K562 (cell line): ENCODE data around the gene ZBTB43. TPM values are rescaled to one million over a fixed set of nuclear protein-coding genes. Genes with fewer than 3 reads are reported as not detected.

Source experiments
- ARNT ChIP-seq, 2 experiments: fragments of 450-650 bp; IDR thresholded peaks; 2 replicates each; pipeline ENCODE4 v1.6.1; 2016; ENCODE audit warnings: mild to moderate bottlenecking in 1 of 2
- E2F3 ChIP-seq: fragments of 250-450 bp; sonication (Bioruptor Pico); IDR thresholded peaks from 2 replicates; pipeline ENCODE4 v1.4.0; 2020; ENCODE audit warnings: mild to moderate bottlenecking
- ELF1 ChIP-seq: fragments of 200-800 bp; sonication (Bioruptor generic); IDR thresholded peaks from 2 replicates; pipeline ENCODE4 v1.6.1; 2016; ENCODE audit warnings: missing genetic modification characterization, missing compliant biosample characterization
- HCFC1 ChIP-seq: IDR thresholded peaks from 2 replicates; pipeline ENCODE4 v1.6.1; 2012; ENCODE audit warnings: low read depth, low read length, improper control_type of control experiment
- HDAC2 ChIP-seq: fragments of 450-650 bp; IDR thresholded peaks from 2 replicates; pipeline ENCODE4 v1.6.1; 2016; ENCODE audit warnings: mild to moderate bottlenecking
- HMGN3 ChIP-seq: IDR thresholded peaks from 2 replicates; pipeline ENCODE4 v1.6.1; 2011; ENCODE audit warnings: borderline replicate concordance, low read depth, mild to moderate bottlenecking, mixed read lengths, low read length; ENCODE audit not compliant: insufficient read length; ENCODE audit errors: extremely low read depth
- MTA3 ChIP-seq: fragments of 450-650 bp; formaldehyde crosslinking; IDR thresholded peaks from 2 replicates; pipeline ENCODE4 v1.6.1; 2017; ENCODE audit warnings: mild to moderate bottlenecking, borderline replicate concordance
- POLR2B ChIP-seq: fragments of 450-650 bp; IDR thresholded peaks from 2 replicates; pipeline ENCODE4 v1.6.1; 2018; ENCODE audit warnings: low read depth; ENCODE audit not compliant: partially characterized antibody
- VEZF1 ChIP-seq: fragments of 200-800 bp; sonication (Bioruptor generic); IDR thresholded peaks from 2 replicates; pipeline ENCODE4 v1.6.1; 2017; ENCODE audit warnings: missing genetic modification characterization, missing compliant biosample characterization
- XRCC5 ChIP-seq: fragments of 200-400 bp; formaldehyde crosslinking; IDR thresholded peaks from 2 replicates; pipeline ENCODE4 v1.6.1; 2017; ENCODE audit warnings: low read depth, mild to moderate bottlenecking, low read length
- ZBTB7A ChIP-seq: IDR thresholded peaks from 2 replicates; pipeline ENCODE4 v1.6.1; 2011; ENCODE audit warnings: low read depth, mild to moderate bottlenecking, low read length, moderate library complexity, borderline replicate concordance; ENCODE audit not compliant: control insufficient read depth
- ZFP36 ChIP-seq: fragments of 150-350 bp; IDR thresholded peaks from 2 replicates; pipeline ENCODE4 v1.6.1; 2018; ENCODE audit warnings: low read length, low read depth; ENCODE audit not compliant: partially characterized antibody
- ZNF12 ChIP-seq: sonication (generic); formaldehyde crosslinking; IDR thresholded peaks from 2 replicates; pipeline ENCODE4 v1.4.0; 2020; ENCODE audit warnings: mild to moderate bottlenecking, missing genetic modification reagents
- ZNF197 ChIP-seq: fragments of 200-800 bp; sonication (Bioruptor generic); IDR thresholded peaks from 2 replicates; pipeline ENCODE4 v1.6.1; 2016; ENCODE audit warnings: low read depth, missing genetic modification characterization, missing compliant biosample characterization
- polyA plus RNA-seq, 8 experiments: library from polyadenylated mRNA; depleted of rRNA in 4 of 8; stranded (reverse) in 5 of 8; unstranded in 3 of 8; fragments of >200 nt; fragmentation: Nextera tagmentation in 2 of 8; fragmentation: Illumina TruSeq in 1 of 8; extraction: Ambion mirVana in 2 of 8; extraction: Trizol in 1 of 8; gene quantifications; 2 replicates each; pipeline versions ENCODE4 v1.2.1 to v1.2.3, GENCODE V29; 2011 to 2014; ENCODE audit warnings: inconsistent platforms in 1 of 8, missing spikeins in 1 of 8
- total RNA-seq, 7 experiments: library from RNA; depleted of rRNA in 6 of 7; stranded (reverse); fragments of >200 nt in 6 of 7; fragmentation: Illumina TruSeq in 2 of 7; extraction: Trizol in 2 of 7; gene quantifications; 2 replicates each; pipeline versions ENCODE4 v1.2.1 to v1.2.3, GENCODE V29; 2011 to 2021; ENCODE audit warnings: low replicate concordance in 1 of 7
- TF ChIP-seq, protein P1 (sequence below): fragments of 250-450 bp; sonication (Bioruptor Pico); IDR thresholded peaks from 2 replicates; pipeline ENCODE4 v1.8.0; 2022; ENCODE audit warnings: inconsistent platforms, mild to moderate bottlenecking, moderate library complexity, borderline replicate concordance
- TF ChIP-seq, protein P2 (sequence below): fragments of 450-650 bp; IDR thresholded peaks from 2 replicates; pipeline ENCODE4 v1.7.1; 2018; ENCODE audit warnings: mild to moderate bottlenecking, low read depth; ENCODE audit not compliant: partially characterized antibody

Gene ZBTB43
- total and polyA plus RNA-seq, 9 of the 15 experiments (the other 6 are each of a cell fraction or from before 2014, with no cell fraction given), result 3.9 to 17.2 (median 9.1) TPM

GRCh38 chr9:126860077-126860756, 55.4 kb downstream of the ZBTB43 start, which contains the start of gene ZBTB34 (continued):
- TF ChIP-seq ZNF12 (CRISPR knock-in tag) (no peak), HDAC2 (no peak), VEZF1 (CRISPR knock-in tag) (peak; percentile 97), ZNF197 (peak; percentile 67; the same call in 1 of the 2 replicates), ELF1 (tag) (peak; percentile 84), ARNT (IDR thresholded peaks at IDR 0.05) (no peak), POLR2B (peak; percentile 48), XRCC5 (0 out of 2 replicates have a peak, but pooled peaks have one; percentile 26), ZBTB7A (peak; percentile 100), ZFP36 (no peak), E2F3 (CRISPR knock-in tag) (peak; percentile 61; the same call in 1 of the 2 replicates), HMGN3 (peak; percentile 26), MTA3 (peak; percentile 61; the same call in 1 of the 2 replicates), HCFC1 (0 out of 2 replicates have a peak, but pooled peaks have one; percentile 42)
- TF ChIP-seq, protein P1, sequence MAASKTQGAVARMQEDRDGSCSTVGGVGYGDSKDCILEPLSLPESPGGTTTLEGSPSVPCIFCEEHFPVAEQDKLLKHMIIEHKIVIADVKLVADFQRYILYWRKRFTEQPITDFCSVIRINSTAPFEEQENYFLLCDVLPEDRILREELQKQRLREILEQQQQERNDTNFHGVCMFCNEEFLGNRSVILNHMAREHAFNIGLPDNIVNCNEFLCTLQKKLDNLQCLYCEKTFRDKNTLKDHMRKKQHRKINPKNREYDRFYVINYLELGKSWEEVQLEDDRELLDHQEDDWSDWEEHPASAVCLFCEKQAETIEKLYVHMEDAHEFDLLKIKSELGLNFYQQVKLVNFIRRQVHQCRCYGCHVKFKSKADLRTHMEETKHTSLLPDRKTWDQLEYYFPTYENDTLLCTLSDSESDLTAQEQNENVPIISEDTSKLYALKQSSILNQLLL (CRISPR knock-in tag), result no peak
- TF ChIP-seq, protein P2, sequence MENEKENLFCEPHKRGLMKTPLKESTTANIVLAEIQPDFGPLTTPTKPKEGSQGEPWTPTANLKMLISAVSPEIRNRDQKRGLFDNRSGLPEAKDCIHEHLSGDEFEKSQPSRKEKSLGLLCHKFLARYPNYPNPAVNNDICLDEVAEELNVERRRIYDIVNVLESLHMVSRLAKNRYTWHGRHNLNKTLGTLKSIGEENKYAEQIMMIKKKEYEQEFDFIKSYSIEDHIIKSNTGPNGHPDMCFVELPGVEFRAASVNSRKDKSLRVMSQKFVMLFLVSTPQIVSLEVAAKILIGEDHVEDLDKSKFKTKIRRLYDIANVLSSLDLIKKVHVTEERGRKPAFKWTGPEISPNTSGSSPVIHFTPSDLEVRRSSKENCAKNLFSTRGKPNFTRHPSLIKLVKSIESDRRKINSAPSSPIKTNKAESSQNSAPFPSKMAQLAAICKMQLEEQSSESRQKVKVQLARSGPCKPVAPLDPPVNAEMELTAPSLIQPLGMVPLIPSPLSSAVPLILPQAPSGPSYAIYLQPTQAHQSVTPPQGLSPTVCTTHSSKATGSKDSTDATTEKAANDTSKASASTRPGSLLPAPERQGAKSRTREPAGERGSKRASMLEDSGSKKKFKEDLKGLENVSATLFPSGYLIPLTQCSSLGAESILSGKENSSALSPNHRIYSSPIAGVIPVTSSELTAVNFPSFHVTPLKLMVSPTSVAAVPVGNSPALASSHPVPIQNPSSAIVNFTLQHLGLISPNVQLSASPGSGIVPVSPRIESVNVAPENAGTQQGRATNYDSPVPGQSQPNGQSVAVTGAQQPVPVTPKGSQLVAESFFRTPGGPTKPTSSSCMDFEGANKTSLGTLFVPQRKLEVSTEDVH, result peak; percentile 49
